Gastrocnemius medialis (tissue), 4 donors: ENCODE results near the gene TTC24. TPM values are rescaled to one million over a fixed set of nuclear protein-coding genes. Genes with fewer than 3 reads are reported as not detected.

Experiments used
- ATAC-seq, 2 donors: fragments of 150-250 bp; one replicate each; pipeline ENCODE4 v1.9.1; 2016
- DNase-seq, 2 donors: peaks; one replicate each; pipeline ENCODE4 v3.0.0-alpha.2; 2019
- H3K27ac ChIP-seq, 4 donors: fragments of 200-600 bp; sonication (generic); 1 replicate in 1 of 4; 2 replicates in 3 of 4; pipeline ENCODE4 v1.5.1; 2016 to 2018; ENCODE audit warnings: mild to moderate bottlenecking in 2 of 4, moderate library complexity in 1 of 4
- H3K27me3 ChIP-seq, 3 donors: fragments of 200-600 bp; sonication (generic) in 2 of 3; 1 replicate in 1 of 3; 2 replicates in 2 of 3; pipeline versions ENCODE4 v1.5.1 to v1.6.0; 2016 to 2019; ENCODE audit warnings: mild to moderate bottlenecking in 1 of 3, moderate library complexity in 1 of 3
- H3K36me3 ChIP-seq, 2 donors: fragments of 200-600 bp; sonication (generic) in 1 of 2; one replicate each; pipeline ENCODE4 v1.5.1; 2017 to 2018
- H3K4me1 ChIP-seq, 2 donors: fragments of 200-600 bp; sonication (generic) in 1 of 2; one replicate each; pipeline ENCODE4 v1.5.1; 2016 to 2017; ENCODE audit warnings: mild to moderate bottlenecking in 2 of 2
- H3K4me3 ChIP-seq, 4 donors: fragments of 200-600 bp; sonication (generic) in 3 of 4; 1 replicate in 1 of 4; 2 replicates in 3 of 4; pipeline ENCODE4 v1.5.1; 2016 to 2019; ENCODE audit warnings: mild to moderate bottlenecking in 2 of 4
- H3K9me3 ChIP-seq, 3 donors: fragments of 200-600 bp; sonication (generic) in 2 of 3; 1 replicate in 1 of 3; 2 replicates in 2 of 3; pipeline ENCODE4 v1.5.1; 2016 to 2019
- CTCF ChIP-seq, 5 experiments: fragments of 450-650 bp in 3 of 5; fragments of 200-600 bp in 2 of 5; sonication (generic) in 2 of 5; IDR thresholded peaks in 4 of 5; conservative IDR thresholded peaks in 1 of 5; 1 replicate in 4 of 5; 2 replicates in 1 of 5; pipeline ENCODE4 v1.5.1; 2016 to 2019; ENCODE audit warnings: antibody characterized with exemption in 5 of 5, mild to moderate bottlenecking in 3 of 5, moderate library complexity in 3 of 5
- POLR2A ChIP-seq, 2 donors: fragments of 450-650 bp; IDR thresholded peaks; one replicate each; pipeline ENCODE4 v1.6.1; 2017; ENCODE audit warnings: antibody characterized with exemption in 2 of 2, mild to moderate bottlenecking in 2 of 2, moderate library complexity in 2 of 2
- in situ Hi-C, 4 donors: fragments of 200-750 bp; cut with MboI; loops; one replicate each; pipeline versions ENCODE4 v1.15.0 to v1.8.0; 2017; ENCODE audit warnings: low sequenced_read_pairs in 4 of 4
- intact Hi-C: fragments of 100-400 bp; cut with DNase I; formaldehyde crosslinking; loops from one replicate; pipeline ENCODE4 v1.15.1; 2023; ENCODE audit warnings: low total_unique reads
- total RNA-seq, 4 donors: library from RNA; depleted of rRNA; stranded (reverse); fragments of >200 nt; gene quantifications; one replicate each; pipeline versions ENCODE4 v1.1.0 to v1.2.3, GENCODE V29; 2016

TTC24 gene
- total RNA-seq, 4 donors from 2014 or later = 3.6 TPM; not detected in 3

DNA sequence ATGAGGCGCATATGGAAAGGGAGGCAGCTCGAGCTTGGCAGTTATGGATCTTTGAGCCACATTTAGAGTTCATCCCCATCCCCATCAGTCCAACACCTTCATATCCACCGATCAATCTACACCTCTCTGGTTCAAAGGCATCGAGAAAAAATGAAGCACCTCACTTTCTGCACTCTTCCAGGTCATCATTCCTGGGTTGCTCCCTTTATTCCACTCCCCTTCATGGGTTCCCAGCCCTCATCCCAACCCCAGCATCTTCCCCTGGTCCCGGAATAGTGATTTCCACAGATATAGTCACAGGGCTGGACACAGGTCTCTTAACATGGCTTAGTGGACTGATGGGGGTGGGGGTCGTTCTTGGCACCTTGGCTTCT, 40.0 kb downstream of the TTC24 start:
- in situ Hi-C loops = loop anchor here in 1 of 4 donors (10.0 kb wide), 1 partner anchor 235 kb away; no protein-coding TSS in a partner anchor
- Histone ChIP-seq H3K4me3 (no peak overlapping the region), H3K27ac (peak overlapping the region in 1 of 4 donors; percentile 28), H3K27me3 (peaks cover 20 to 31% (median 26%) of the 10 kb centered on the region in 3 donors), H3K9me3 (no peaks in the 10 kb centered on the region), H3K4me1 (peaks cover 7 to 14% of the 10 kb centered on the region in 2 donors), H3K36me3 (no peaks in the 10 kb centered on the region)
- TF ChIP-seq POLR2A (IDR thresholded peaks at IDR 0.05) (no peak), CTCF (IDR thresholded peaks at IDR 0.05 in 4 of 5, conservative IDR thresholded peaks at IDR 0.05 in 1 of 5) (peak in 1 of 5 experiments; percentile 3)
- no peak for DNase-seq
- ATAC-seq = no peak
- intact Hi-C loops = no loop called here

DNA sequence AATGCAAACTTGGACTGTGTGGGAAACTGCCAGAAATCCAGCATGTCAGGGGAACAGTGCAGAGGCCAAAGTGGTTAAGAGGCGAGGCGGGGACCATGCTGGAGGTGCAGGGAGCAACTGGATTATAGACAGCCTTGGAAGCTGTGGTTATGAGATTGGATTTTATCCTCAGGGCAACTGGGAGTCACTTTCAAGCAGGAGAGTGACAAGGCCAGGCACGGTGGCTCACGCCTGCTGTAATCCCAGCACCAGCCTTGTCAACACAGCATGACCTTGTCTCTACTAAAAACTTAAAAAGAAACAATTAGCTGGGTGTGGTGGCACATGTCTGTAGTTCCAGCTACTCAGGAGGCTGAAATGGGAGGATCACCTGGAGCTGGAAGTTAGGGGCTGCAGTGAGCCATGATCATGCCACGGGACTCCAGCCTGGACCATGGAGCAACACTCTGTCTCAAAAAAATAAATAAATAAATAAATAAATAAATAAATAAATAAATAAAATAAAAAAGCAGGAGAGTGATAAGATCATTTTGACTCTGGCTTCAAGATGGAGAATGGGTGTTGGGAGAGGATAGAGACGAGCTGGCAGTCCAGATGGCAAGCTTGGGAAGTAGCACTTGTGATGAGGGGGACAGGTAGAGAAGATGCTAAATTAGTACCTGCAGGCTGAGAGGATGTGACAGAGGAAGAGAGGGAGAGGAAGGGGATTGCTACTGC, 43.2 kb downstream of the TTC24 start:
- intact Hi-C loops = loop anchor here (5.0 kb wide), 1 partner anchor 40 kb away; no protein-coding TSS in a partner anchor
- no peak for DNase-seq
- no peak overlapping the region for H3K27ac ChIP-seq

DNA sequence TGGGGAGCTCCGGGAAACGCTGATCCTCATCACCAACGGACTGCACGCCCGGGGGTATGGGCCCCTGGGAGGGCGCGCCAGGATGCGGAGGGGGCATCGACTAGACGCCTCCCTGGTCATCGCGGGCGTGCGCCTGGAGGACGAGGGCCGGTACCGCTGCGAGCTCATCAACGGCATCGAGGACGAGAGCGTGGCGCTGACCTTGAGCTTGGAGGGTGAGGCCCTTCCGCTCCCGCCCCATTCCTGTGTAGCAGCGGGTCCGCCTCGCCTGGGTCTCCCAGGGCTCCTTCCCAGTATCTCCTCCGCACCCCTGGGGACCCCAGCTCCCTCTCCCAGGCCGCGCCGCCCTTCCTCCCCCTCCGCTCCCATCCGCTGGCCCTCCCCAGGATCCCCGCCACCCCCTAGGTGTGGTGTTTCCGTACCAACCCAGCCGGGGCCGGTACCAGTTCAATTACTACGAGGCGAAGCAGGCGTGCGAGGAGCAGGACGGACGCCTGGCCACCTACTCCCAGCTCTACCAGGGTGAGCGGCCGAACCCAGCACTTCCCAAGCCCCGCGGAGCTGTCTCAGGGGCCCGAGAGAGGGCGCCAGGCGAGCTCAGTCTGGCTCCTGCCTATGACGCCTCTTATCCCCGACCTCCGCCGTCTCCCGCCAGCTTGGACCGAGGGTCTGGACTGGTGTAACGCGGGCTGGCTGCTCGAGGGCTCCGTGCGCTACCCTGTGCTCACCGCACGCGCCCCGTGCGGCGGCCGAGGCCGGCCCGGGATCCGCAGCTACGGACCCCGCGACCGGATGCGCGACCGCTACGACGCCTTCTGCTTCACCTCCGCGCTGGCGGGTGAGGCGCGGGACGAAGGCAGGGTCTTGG, 44.7 kb downstream of the TTC24 start:
- H3K27ac ChIP-seq = peak overlapping the region; percentile 55 to 71 (median 63)
- no peak for DNase-seq

More for the DNA sequence above, 43.2 kb downstream of the TTC24 start:
- Histone ChIP-seq H3K9me3 (no peaks in the 10 kb centered on the region), H3K27me3 (peaks cover 36 to 41% (median 40%) of the 10 kb centered on the region in 3 donors), H3K36me3 (no peaks in the 10 kb centered on the region), H3K4me1 (peaks cover 11 to 18% of the 10 kb centered on the region in 2 donors), H3K4me3 (no peak overlapping the region)
- TF ChIP-seq POLR2A (IDR thresholded peaks at IDR 0.05) (no peak), CTCF (IDR thresholded peaks at IDR 0.05 in 4 of 5, conservative IDR thresholded peaks at IDR 0.05 in 1 of 5) (no peak)
- in situ Hi-C loops = no loop called here
- ATAC-seq = no peak

More for the DNA sequence above, 44.7 kb downstream of the TTC24 start:
- Histone ChIP-seq H3K4me3 (peak overlapping the region; percentile 45 to 56 (median 53)), H3K27me3 (peaks cover 30 to 38% (median 36%) of the 10 kb centered on the region in 3 donors), H3K4me1 (peaks cover 11 to 18% of the 10 kb centered on the region in 2 donors), H3K36me3 (no peaks in the 10 kb centered on the region), H3K9me3 (no peaks in the 10 kb centered on the region)
- intact Hi-C loops = loop anchor here (5.0 kb wide), 1 partner anchor 42 kb away; no protein-coding TSS in a partner anchor
- peak; percentile 11 to 28 for ATAC-seq
- TF ChIP-seq POLR2A (IDR thresholded peaks at IDR 0.05) = no peak
- TF ChIP-seq CTCF (IDR thresholded peaks at IDR 0.05 in 4 of 5, conservative IDR thresholded peaks at IDR 0.05 in 1 of 5) = peak in 3 of 5 experiments; percentile 9 to 41 (median 25)
- in situ Hi-C loops = no loop called here
